ENCODE data around the gene PPP1R1C. TPM values are rescaled to one million over a fixed set of nuclear protein-coding genes. Genes with fewer than 3 reads are reported as not detected.

Gene PPP1R1C
- total RNA-seq, 3 donors from 2014 or later (not counting 1 experiment from before 2014, with no cell fraction given) = not detected

- intact Hi-C loops (cut with micrococcal nuclease) = no loop called here
- no peak overlapping the region for H3K4me3 ChIP-seq (ENCODE audit: low read length)
Measured at GRCh38 chr2:182081602-182082260, 96.1 kb downstream of the PPP1R1C start.

DNA sequence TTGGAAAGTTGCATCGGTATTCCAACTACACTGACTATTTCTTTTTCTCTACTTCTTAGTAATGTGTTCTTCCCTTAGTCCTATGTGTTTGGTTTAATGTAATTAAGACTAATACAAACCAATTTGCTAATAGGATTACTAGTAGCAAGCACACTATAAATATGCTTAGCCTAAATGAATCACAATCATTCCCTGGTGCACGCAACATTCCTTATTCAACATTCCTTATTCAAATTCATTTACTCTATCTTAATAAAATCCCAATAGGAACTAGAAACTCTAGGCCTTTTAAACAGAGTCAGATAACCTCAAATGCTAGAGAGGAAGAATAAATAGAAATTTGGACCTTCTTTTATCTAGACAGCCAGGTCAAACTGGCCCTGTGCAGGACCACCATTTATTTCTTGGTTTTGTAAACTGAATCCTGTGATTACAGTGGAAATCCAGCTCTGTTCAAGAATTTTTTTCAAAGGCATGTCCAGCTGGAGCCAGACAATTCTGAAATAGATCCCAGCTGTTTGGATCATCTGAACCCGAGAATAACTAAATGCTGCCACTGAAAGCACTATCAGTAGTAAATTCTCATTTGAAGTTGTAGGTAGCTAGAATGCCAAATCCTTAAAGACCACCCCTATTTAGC is 103.1 kb downstream of the PPP1R1C start:
- Mint-ChIP-seq H3K4me1 (no peaks in the 10 kb centered on the region), H3K9me3 (peaks cover 0 to 8% of the 10 kb centered on the region in 2 donors), H3K4me3 (no peak overlapping the region), H3K27me3 (ENCODE audit: low read depth in 2 of 2) (no peaks in the 10 kb centered on the region), H3K27ac (no peak overlapping the region), H3K36me3 (no peaks in the 10 kb centered on the region)
- Histone ChIP-seq H3K27me3 (ENCODE audit: control insufficient read depth, insufficient read depth, low read length) (no peaks in the 10 kb centered on the region), H3K27ac (ENCODE audit: low read length) (no peak overlapping the region), H3K9me3 (ENCODE audit: control insufficient read depth, insufficient read depth, low read length) (no peaks in the 10 kb centered on the region), H3K4me1 (ENCODE audit: control insufficient read depth, insufficient read depth, low read length) (no peaks in the 10 kb centered on the region), H3K36me3 (ENCODE audit: control insufficient read depth, insufficient read depth, low read length) (no peaks in the 10 kb centered on the region), H3K4me3 (ENCODE audit: low read length) (no peak overlapping the region)
- no peak for ATAC-seq
- TF ChIP-seq CTCF (IDR thresholded peaks at IDR 0.05) = no peak
- no peak for DNase-seq
- intact Hi-C loops (cut with micrococcal nuclease) = no loop called here
- 87% methylated on average over 2 of the region's 3 CpGs for WGBS (ENCODE audit: insufficient coverage)

More at GRCh38 chr2:182081602-182082260, 96.1 kb downstream of the PPP1R1C start:
- H3K36me3 Mint-ChIP-seq = no peaks in the 10 kb centered on the region
- Histone ChIP-seq H3K27ac (ENCODE audit: low read length) (no peak overlapping the region), H3K27me3 (ENCODE audit: control insufficient read depth, insufficient read depth, low read length) (no peaks in the 10 kb centered on the region), H3K9me3 (ENCODE audit: control insufficient read depth, insufficient read depth, low read length) (no peaks in the 10 kb centered on the region), H3K36me3 (ENCODE audit: control insufficient read depth, insufficient read depth, low read length) (no peaks in the 10 kb centered on the region), H3K4me1 (ENCODE audit: control insufficient read depth, insufficient read depth, low read length) (no peaks in the 10 kb centered on the region)
- WGBS (ENCODE audit: insufficient coverage) = 60% methylated on average over 1 of the region's 4 CpGs
- no peak for ATAC-seq
- H3K4me1 Mint-ChIP-seq = no peaks in the 10 kb centered on the region
- no peak for DNase-seq
- H3K27ac Mint-ChIP-seq = no peak overlapping the region
- H3K4me3 Mint-ChIP-seq = no peak overlapping the region
- H3K27me3 Mint-ChIP-seq (ENCODE audit: low read depth in 2 of 2) = no peaks in the 10 kb centered on the region
- H3K9me3 Mint-ChIP-seq = no peaks in the 10 kb centered on the region
- no peak for TF ChIP-seq CTCF (IDR thresholded peaks at IDR 0.05)

DNA sequence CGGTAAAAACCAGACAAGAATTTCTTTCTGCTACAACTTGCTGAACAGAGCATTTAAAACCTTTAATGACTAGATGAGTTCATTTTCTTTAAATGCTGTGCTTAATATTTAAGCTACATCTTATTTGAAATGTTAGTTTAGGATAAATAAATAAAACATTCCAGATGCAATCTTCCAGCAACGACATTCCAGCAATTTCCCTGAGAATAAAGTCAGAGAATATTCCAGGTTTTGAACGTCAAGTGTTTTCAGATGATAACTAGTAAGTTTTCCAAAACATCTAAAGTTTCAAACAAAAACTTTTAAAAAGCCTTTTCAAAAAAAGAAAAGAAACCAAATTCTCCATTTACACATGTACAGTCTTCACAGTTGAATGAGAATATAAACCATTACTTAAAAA is 104.8 kb downstream of the PPP1R1C start:
- no peaks in the 10 kb centered on the region for H3K36me3 ChIP-seq (ENCODE audit: control insufficient read depth, insufficient read depth, low read length)
- no peaks in the 10 kb centered on the region for H3K4me1 Mint-ChIP-seq
- no peak overlapping the region for H3K27ac Mint-ChIP-seq
- peaks cover 0 to 9% of the 10 kb centered on the region in 2 donors for H3K9me3 Mint-ChIP-seq
- ATAC-seq (no peak), DNase-seq (no peak)
- 100% methylated on average over 2 of the region's 3 CpGs for WGBS (ENCODE audit: insufficient coverage)
- no peaks in the 10 kb centered on the region for H3K4me1 ChIP-seq (ENCODE audit: control insufficient read depth, insufficient read depth, low read length)
- no peak for TF ChIP-seq CTCF (IDR thresholded peaks at IDR 0.05)
- no peak overlapping the region for H3K27ac ChIP-seq (ENCODE audit: low read length)
- H3K9me3 ChIP-seq (ENCODE audit: control insufficient read depth, insufficient read depth, low read length) = no peaks in the 10 kb centered on the region
- no peaks in the 10 kb centered on the region for H3K27me3 ChIP-seq (ENCODE audit: control insufficient read depth, insufficient read depth, low read length)
- H3K27me3 Mint-ChIP-seq (ENCODE audit: low read depth in 2 of 2) = no peaks in the 10 kb centered on the region
- H3K4me3 ChIP-seq (ENCODE audit: low read length) = no peak overlapping the region
- H3K4me3 Mint-ChIP-seq = no peak overlapping the region
- H3K36me3 Mint-ChIP-seq = no peaks in the 10 kb centered on the region
- intact Hi-C loops (cut with micrococcal nuclease) = no loop called here

Measured in natural killer cell (primary cell).